ENCODE results near the gene ITGA2.
"Not testable (repeated sequence)": the region's sequence is repeated elsewhere in the genome, so short reads cannot be mapped to it uniquely, and the experiment has no call there.

The ITGA2 gene

DNA sequence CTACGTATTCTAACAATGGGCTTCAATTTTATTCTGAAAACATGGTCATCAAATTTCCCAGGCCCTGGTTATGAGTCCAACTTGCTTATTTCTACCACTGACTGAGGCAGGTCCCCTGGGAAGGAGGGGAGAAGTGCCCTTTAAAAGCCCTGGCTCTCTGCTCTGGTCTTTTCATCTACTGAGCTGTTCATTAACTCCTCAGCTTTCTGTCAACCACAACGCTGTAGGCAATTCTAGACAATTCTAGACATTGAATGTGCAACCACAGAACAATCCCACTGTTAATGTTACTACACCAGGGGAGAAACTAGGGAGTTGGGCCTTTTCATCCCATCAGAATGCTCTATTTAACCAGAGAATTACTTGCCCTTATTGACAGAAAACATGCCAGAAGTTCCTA is 110.4 kb downstream of the ITGA2 start:
- DNase-seq (ENCODE audit: low read depth in 2 of 2), result no peak

DNA sequence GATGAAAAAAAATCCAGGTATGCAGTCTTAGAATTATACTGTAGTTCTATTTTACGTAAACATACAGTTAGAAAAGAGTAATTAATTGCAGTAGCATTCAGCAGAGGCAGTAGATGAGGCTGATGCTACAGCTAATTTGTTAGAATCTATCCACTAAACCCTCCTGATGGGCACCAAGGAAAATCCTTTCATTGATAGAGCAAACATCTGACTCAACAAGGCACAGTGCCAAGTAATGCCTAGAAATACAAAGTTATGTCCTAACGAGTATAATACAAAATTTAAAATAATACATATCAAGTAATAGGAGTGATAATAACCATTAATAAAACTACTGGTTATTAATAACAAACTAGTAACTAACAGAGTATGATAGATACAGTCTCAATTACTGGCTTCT is 111.5 kb downstream of the ITGA2 start:
- no peak for DNase-seq (ENCODE audit: low read depth in 2 of 2)

DNA sequence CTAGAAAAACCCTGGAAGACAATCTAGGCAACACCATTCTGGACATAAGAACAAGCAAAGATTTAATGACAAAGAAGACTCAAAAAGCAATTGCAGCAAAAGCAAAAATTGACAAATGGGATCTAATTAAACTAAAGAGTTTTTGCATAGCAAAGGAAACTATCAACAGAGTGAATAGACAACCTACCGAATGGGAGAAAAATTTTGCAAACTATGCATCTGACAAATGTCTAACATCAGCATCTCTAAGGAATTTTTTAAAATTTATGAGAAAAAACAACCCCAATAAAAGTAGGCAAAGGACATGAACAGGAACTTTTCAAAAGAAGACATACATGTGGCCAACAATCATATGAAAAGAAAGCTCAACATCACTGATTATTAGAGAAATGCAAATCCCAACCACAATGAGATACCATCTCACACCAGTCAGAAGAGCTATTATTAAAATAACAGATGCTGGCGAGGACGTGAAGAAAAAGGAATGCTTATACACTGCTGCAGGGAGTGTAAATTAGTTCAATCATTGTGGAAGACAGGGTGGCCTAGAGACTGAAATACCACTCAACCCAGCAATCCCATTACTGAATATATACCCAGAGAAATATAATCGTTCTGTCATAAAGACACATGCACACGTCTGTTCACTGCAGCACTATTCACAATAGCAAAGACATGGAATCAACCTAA is 116.6 kb downstream of the ITGA2 start:
- no peak for DNase-seq (ENCODE audit: low read depth in 2 of 2)

DNA sequence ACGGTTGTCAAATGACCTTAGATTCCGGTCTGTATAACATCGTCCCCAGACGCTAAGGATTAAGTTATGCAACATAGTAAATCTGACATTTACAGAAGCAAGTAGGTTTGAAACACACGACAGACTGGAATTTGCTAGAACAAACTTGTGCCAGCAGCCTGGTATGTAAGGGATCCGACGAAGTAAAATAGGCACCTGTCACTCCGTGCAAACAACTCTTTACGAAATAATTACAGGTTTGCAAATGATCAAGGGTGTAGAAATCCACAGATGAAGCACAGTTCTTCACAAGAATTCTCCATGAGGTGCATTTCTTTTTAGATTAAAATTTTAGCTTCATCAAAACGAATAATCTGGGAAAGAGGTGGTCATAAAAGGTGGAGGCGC is 119.9 kb downstream of the ITGA2 start:
- DNase-seq (ENCODE audit: low read depth in 2 of 2), result no peak

DNA sequence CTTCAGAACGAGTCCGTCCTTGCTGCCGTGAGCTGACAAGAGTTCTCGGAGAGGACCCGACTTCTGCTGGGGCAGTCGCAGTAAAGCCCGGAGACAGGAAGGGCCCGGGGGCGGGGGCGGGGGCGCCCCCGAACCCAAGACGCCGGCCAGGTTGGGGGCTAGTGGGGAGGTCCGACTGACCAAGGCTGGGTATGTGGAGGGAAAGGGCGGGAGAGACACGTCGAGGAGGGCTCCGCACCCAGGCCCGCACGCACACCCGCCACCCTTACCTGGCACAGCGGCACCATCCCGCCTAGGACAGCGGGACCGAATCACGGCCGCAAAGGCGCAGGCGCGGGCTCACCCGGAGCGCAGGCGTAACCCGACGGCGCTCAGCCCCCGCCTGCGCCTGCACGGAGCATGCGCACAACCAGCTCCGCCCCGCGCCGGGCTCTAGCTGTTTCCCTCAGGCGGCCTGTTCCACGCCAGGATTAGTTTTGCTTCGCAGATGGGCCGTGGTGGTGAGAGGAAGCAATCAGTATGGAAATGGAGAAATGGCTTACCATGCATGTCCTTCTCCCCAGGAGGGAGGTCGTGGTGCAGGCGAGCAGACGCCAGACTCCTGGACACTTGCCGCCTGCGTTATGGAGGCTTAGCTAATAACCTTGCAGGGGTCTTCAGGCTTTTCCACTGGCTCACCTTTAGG is 120.4 kb downstream of the ITGA2 start, which contains the start of gene MOCS2:
MOCS2 (minus strand) TSS at position 315 of the 685 bp plus-strand sequence. CDS start 2,583 bp downstream, outside the sequence.
- peak; percentile 68 to 81 for DNase-seq (ENCODE audit: low read depth in 2 of 2)

DNA sequence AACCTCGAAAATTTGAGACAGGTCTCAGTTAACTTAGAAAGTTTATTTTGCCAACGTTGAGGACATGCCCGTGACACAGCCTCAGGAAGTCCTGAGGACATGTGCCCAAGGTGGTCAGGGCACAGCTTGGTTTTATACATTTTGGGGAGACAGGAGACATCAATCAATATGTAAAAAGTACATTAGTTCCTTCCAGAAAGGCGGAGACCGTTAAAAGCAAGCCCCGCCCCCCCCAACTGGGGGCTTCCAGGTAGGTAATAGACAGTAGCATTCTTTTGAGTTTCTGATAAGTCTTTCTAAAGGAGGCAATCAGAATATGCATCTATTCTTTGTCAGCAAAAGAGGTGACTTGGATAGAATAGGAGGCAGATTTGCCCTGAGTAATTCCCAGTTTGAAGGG is 121.0 kb downstream of the ITGA2 start:
- DNase-seq (ENCODE audit: low read depth in 2 of 2), result no peak

DNA sequence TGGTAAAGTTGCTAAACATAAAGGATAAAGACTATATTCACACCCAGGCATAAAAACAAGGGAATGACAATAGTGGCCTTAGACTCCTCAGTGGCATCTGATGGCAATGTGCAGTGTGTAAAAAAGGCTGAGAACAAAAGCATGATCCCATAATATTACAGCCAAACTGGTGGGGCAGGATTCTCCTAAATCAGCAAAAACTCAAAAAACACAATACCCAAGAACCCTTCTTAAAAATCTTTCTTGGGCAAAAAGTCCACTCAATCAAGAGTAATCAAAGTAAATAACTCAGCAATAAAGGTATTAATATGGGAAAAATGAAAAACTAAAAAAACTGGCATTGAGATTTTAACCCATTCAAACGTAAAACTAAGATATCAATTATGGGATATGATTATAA is 122.0 kb downstream of the ITGA2 start:
- no peak for DNase-seq (ENCODE audit: low read depth in 2 of 2)

DNA sequence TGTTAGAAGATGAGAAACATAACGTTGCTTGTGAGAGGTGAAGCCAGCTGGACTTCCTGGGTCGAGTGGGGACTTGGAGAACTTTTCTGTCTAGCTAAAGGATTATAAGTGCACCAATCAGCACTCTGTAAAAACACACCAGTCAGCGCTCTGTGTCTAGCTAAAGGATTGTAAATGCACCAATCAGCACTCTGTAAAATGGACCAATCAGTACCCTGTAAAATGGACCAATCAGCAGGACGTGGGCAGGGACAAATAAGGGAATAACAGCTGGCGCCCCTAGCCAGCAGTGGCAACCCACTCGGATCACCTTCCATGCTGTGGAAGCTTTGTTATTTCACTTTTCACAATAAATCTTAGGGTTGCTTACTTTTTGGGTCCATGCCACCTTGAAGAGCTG is 123.2 kb downstream of the ITGA2 start:
- DNase-seq (ENCODE audit: low read depth in 2 of 2), result not testable (repeated sequence)

DNA sequence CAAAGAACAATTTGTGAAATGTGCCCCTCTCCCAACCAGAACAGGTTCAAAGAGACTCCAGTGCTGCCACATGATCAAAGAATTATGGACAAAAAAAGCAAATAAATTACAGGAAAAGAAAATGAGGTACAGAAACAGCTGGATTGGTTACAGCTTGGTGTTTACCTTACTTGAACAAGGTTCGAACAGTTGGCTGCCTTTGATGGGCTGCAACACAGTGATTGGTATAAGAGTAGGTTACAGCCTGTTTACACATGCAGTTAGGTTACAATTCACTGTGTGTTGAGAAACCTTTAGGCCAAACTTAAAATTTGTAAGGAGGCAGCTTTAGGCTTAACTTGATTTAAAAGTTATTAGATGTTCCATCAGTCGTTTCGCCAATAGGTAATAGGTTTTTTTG is 123.8 kb downstream of the ITGA2 start:
- no peak for DNase-seq (ENCODE audit: low read depth in 2 of 2)

DNA sequence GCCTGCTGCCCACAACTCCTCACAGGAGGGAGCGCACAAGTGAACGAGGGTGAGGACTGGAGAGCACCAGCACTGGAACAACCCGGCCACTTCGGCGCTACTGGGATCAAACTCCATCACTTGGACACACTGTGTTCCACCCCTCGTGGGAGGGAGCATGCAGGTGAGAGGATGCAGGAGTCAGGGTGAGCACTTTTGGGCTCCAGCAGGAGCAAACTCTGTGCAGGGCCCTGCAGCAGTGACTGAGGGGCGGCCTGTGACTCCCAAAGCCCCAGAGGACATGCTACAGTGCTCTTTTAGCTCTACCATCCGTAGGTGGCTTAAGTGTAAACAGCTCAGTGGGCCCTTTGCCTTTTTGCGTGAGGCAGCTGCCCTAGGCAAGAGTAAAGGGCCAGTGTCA is 124.8 kb downstream of the ITGA2 start:
- DNase-seq (ENCODE audit: low read depth in 2 of 2), result no peak

DNA sequence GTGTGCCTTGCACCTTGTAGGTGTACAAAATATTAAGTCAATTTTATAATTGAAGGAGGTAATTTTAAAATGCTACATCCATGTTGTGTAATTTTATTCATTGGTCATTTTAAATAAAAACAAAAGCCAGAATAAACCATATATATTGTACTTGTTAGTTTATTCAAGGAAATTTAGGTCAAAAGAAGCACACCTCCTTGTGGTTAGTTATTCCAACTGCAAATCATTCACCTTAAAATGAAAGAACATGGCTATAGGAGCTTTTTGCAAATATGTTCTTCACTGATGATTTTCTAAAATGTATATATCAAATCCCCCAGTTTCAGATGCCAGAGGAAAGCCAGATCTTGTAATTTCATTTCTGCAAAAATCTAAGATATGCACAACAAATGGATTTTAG is 125.8 kb downstream of the ITGA2 start:
- no peak for DNase-seq (ENCODE audit: low read depth in 2 of 2)

DNA sequence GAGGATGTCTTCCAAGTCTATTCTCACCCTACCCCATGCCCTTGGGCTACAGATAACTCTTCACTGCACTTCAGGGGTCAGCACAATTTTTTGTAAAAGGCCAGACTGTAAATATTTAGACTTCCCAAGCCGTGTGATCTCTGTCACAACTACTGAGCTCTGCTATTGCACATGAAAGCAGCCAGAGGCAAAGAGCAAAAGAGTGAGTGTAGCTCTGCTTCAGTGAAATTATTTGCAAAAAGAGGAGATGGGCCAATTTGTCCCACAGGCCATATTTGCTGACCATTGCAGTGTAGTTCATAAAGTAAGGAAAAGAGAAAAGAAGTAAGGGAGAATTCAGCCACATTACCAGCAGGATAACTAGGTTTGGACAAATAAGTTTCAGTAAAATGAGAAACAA is 127.4 kb downstream of the ITGA2 start:
- no peak for DNase-seq (ENCODE audit: low read depth in 2 of 2)

DNA sequence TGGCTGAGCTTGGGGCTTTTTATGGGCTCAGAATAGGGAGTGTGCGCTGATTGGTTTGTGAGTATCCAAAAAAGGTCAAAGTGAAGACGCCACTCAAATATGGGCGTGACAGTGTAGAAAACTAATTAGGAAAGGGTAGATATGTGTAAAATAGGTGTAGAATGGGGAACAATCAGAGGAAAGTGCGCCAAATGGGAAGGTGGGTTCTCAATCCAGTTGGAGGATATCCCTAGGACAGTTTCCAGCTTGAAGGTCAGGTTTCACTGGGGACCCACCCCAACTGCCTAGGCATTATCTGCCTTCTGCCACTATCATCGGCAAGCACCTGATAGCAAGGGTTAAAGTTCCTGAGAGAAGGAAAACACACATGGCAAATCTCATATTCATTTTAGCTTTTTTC is 129.7 kb downstream of the ITGA2 start:
- no peak for DNase-seq (ENCODE audit: low read depth in 2 of 2)

DNA sequence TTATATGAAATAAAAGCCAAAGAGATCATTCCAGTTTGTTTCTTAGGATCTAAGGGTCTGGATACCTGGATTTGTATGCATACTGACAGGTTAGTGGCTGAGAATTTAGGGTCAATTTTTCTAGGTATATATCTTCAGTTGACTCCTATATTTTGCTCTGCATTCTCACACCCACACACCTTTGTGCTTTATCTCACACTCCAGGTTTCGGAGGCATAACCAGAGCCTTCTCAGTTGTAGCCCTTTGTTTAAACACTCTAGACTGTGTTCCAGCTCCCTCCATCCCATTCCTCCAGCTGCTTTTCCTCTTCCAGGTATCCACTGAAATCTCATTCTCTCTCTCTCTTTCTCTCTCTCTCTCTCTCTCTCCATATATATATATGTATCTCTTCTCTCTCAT is 131.0 kb downstream of the ITGA2 start:
- DNase-seq (ENCODE audit: low read depth in 2 of 2), result no peak

DNA sequence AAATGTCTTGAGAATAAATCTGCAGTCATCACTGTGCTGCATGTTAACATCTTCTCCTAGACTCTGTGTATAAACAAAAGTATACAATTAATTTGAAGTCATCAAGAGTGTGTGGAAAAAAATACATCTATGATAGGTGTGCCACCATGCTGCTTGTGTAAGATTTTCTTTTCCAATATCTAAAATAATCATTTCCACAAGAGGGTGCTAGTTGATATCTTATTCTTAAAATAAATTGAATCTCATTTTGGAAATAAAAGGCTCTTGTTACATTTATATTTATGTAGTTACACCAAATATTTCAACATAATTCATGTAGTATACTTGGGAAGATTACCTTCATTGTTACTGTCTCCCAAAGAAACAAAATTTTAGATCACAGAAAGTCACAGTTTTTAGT is 134.6 kb downstream of the ITGA2 start:
- DNase-seq (ENCODE audit: low read depth in 2 of 2), result no peak

DNA sequence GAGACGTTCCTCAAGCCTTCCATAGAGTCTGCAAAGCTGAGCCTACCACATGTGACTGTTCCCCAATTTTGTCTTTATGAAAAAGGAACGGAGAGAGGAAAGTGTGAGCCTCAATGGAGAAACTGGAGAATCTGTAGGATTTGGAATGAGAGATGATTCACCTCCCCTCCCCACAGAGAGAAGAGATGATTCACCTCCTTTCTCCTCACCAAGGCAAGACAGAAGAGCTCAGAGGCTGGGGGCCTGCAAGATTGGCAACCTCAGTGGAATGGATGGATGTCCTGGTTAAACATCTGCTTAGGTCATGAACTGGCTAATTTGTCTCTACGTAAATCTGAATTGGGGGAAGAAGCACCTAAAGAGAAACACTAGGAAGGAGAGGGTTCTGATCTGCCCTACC is 137.4 kb downstream of the ITGA2 start:
- DNase-seq (ENCODE audit: low read depth in 2 of 2), result no peak

DNA sequence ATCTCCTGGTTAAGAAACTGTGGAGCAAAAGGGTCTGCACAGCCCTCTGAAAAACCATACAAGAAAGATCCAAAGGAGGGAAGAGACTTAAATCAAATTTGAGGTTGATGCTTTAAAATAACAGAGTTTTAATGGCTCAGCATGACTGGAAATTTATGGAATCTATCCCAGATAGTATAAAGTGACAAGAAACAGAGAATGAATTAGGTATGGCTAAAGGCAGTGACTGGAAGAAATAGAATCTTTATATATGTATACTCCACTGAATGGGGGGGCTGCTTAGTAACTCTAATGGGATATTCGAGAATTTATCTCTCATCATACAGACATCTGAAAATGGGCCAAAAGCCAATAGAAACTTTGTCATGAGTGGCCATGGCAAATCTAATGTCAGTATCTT is 138.0 kb downstream of the ITGA2 start:
- DNase-seq (ENCODE audit: low read depth in 2 of 2), result no peak

DNA sequence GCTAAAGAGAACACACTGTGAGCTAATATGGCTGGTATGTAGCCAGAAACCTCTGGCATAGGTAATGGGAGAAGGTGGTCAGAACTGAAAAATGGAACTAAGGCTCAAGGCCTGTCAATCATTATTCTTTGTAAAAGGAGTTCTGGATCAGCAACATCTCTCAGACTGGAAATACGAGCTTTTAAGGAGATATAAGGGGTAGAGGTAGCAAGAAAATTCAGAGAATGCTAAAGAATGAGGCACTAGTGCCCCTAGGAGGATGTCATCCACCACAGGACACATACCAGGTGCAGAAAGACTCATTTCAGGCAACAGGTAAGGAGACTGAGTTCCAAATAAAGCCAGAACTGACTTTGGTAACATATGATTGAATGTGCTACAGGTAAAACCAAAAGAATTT is 139.3 kb downstream of the ITGA2 start:
- DNase-seq (ENCODE audit: low read depth in 2 of 2), result no peak

DNA sequence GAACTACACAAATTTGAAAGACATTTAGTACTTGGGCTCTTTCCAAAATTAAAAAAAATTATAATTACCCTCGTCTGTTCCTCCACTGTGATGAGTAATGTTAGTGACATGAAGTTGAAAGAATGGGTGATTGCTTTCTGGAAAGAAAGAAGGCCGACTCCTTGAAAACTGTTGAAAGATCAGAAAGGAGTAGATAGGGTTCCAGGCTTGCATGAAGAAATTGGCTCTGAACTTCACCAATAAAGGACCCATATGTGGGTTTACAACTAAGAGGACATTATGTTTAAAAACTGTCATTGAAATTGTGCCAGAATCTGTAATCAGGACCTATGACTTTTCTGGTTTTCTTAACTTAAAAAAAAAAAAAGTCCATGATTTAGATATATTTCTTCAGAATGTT is 141.1 kb downstream of the ITGA2 start:
- DNase-seq (ENCODE audit: low read depth in 2 of 2), result no peak

DNA sequence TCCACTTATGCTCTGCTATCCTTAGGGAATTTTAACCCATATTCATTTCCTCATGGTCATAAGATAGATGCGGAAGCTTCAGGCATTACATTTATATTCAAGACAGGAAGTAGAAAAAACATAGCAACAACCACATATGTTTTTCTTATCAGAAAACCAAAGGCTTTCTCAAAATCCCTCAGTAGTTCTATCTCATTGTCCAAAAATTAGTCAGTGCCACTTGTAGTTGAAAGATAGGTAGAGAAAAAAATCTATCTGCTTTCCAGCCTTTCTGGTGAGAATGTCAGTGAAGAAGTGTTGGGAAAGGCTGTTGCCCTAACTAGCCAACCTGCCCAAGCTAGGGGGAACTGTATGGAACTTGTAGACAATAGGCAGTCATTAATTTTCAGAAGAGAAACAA is 143.9 kb downstream of the ITGA2 start:
- no peak for DNase-seq (ENCODE audit: low read depth in 2 of 2)

All from stimulated activated CD8-positive, alpha-beta memory T cell treated with anti-CD3 and anti-CD28 coated beads, Interleukin-7, amount 100 ng/mL, for 1 hour (primary cell).